Mesenteric fat pad (tissue), 1 donor: ENCODE measurements around the gene MIPOL1. TPM values are rescaled to one million over a fixed set of nuclear protein-coding genes. Genes with fewer than 3 reads are reported as not detected.

Source experiments
- DNase-seq: peaks from one replicate; pipeline ENCODE4 v3.0.0-alpha.2; 2020; ENCODE audit warnings: low spot score
- total RNA-seq: library from RNA; stranded (reverse); fragmentation: NEBNext Ultra II Directional; extraction: Animal tissue kit (Norgen Biotek cat#: 25700); gene quantifications from one replicate; pipeline ENCODE4 v1.2.1, GENCODE V29; 2021
- donor health status: DM: yes; HTN: yes; CAD: no.

The MIPOL1 gene
- total RNA-seq, 1 donor from 2014 or later: 7.2 TPM

GRCh38 chr14:37584211-37585100, 386.7 kb downstream of the MIPOL1 start:
- DNase-seq: no peak

- DNase-seq: no peak
Measured at GRCh38 chr14:37585101-37585511, 387.4 kb downstream of the MIPOL1 start.

GRCh38 chr14:37585971-37586796, 388.4 kb downstream of the MIPOL1 start:
- DNase-seq: no peak

- DNase-seq: no peak
Measured at GRCh38 chr14:37586797-37587130, 389.0 kb downstream of the MIPOL1 start.

- no peak for DNase-seq
Measured at GRCh38 chr14:37587131-37587803, 389.5 kb downstream of the MIPOL1 start.

GRCh38 chr14:37587881-37588666, 390.3 kb downstream of the MIPOL1 start:
- DNase-seq: no peak

GRCh38 chr14:37588667-37588955, 390.9 kb downstream of the MIPOL1 start:
- no peak for DNase-seq

- DNase-seq: no peak
Measured at GRCh38 chr14:37588956-37589714, 391.4 kb downstream of the MIPOL1 start.

- no peak for DNase-seq
Measured at GRCh38 chr14:37589715-37590427, 392.1 kb downstream of the MIPOL1 start.

- DNase-seq: no peak
Measured at GRCh38 chr14:37590428-37591139, 392.8 kb downstream of the MIPOL1 start.

GRCh38 chr14:37591311-37591940, 393.7 kb downstream of the MIPOL1 start:
- no peak for DNase-seq

GRCh38 chr14:37591941-37592481, 394.3 kb downstream of the MIPOL1 start:
- no peak for DNase-seq

GRCh38 chr14:37592482-37593408, 395.0 kb downstream of the MIPOL1 start:
- no peak for DNase-seq

- DNase-seq: no peak
Measured at GRCh38 chr14:37593511-37594237, 395.9 kb downstream of the MIPOL1 start.

- no peak for DNase-seq
Measured at GRCh38 chr14:37594238-37594970, 396.7 kb downstream of the MIPOL1 start.
